Transverse colon (tissue), 3 donors: ENCODE results near the gene DNAJC1.

ENCODE experiments used
- CTCF ChIP-seq, 5 experiments: fragments of 200-600 bp in 3 of 5; fragments of 450-650 bp in 2 of 5; sonication (generic) in 3 of 5; IDR thresholded peaks; 1 replicate in 2 of 5; 2 replicates in 3 of 5; pipeline ENCODE4 v1.5.1; 2016 to 2017; ENCODE audit warnings: antibody characterized with exemption in 5 of 5, inconsistent platforms in 3 of 5, mild to moderate bottlenecking in 2 of 5, moderate library complexity in 1 of 5
- EP300 ChIP-seq: sonication (generic); formaldehyde crosslinking; IDR thresholded peaks from one replicate; pipeline ENCODE4 v1.6.1; 2017; ENCODE audit warnings: antibody characterized with exemption, low read depth
- POLR2A ChIP-seq: fragments of 450-650 bp; IDR thresholded peaks from one replicate; pipeline ENCODE4 v1.6.1; 2016; ENCODE audit warnings: antibody characterized with exemption, mild to moderate bottlenecking, moderate library complexity

DNA sequence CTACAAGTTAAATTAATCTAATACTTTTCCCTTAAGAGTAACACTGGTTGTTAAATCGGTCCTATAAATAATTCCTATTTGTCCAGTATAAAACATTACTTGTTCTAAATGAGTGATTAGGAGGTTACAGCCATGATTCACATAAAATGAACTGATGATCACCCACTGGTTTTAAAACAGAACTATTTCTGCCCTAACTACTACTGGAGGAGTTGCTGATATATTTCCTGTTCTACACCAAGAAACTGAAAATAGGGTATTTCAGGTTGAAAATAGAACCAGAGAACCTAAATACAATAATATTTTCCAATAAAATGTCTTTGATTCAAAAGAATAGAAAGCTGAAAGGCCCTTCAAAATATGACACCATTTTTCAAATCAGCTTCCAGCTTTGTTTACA, 30.9 kb downstream of the DNAJC1 start:
- TF ChIP-seq POLR2A: no peak
- TF ChIP-seq CTCF (IDR thresholded peaks at IDR 0.05): no peak
- no peak for TF ChIP-seq EP300
